GM23338 (cell line): ENCODE measurements around the gene PDXK.

Experiments
- CTCF ChIP-seq, 2 experiments: fragments of 200-600 bp in 1 of 2; sonication (generic) in 1 of 2; conservative IDR thresholded peaks; 2 replicates each; pipeline versions ENCODE4 v1.5.1 to v1.6.1; 2016 to 2017; ENCODE audit warnings: antibody characterized with exemption in 2 of 2, low read depth in 2 of 2, mild to moderate bottlenecking in 2 of 2, moderate library complexity in 1 of 2
- EZH2 ChIP-seq: fragments of 200-600 bp; sonication (generic); IDR thresholded peaks from one replicate; pipeline ENCODE4 v1.8.0; 2017; ENCODE audit warnings: antibody characterized with exemption, mild to moderate bottlenecking, low read depth; ENCODE audit not compliant: unreplicated experiment
- JUNB ChIP-seq: IDR thresholded peaks from one replicate; pipeline ENCODE4 v1.6.1; 2016; ENCODE audit warnings: antibody characterized with exemption; ENCODE audit not compliant: unreplicated experiment
- POLR2AphosphoS5 ChIP-seq: IDR thresholded peaks from 2 replicates; pipeline ENCODE4 v1.6.1; 2016; ENCODE audit warnings: antibody characterized with exemption, low read depth
- STAT1 ChIP-seq: IDR thresholded peaks from one replicate; pipeline ENCODE4 v1.6.1; 2016; ENCODE audit warnings: antibody characterized with exemption; ENCODE audit not compliant: unreplicated experiment
- TF ChIP-seq, protein P1 (sequence below): IDR thresholded peaks from one replicate; pipeline ENCODE4 v1.6.1; 2018; ENCODE audit warnings: antibody characterized with exemption; ENCODE audit not compliant: unreplicated experiment

DNA sequence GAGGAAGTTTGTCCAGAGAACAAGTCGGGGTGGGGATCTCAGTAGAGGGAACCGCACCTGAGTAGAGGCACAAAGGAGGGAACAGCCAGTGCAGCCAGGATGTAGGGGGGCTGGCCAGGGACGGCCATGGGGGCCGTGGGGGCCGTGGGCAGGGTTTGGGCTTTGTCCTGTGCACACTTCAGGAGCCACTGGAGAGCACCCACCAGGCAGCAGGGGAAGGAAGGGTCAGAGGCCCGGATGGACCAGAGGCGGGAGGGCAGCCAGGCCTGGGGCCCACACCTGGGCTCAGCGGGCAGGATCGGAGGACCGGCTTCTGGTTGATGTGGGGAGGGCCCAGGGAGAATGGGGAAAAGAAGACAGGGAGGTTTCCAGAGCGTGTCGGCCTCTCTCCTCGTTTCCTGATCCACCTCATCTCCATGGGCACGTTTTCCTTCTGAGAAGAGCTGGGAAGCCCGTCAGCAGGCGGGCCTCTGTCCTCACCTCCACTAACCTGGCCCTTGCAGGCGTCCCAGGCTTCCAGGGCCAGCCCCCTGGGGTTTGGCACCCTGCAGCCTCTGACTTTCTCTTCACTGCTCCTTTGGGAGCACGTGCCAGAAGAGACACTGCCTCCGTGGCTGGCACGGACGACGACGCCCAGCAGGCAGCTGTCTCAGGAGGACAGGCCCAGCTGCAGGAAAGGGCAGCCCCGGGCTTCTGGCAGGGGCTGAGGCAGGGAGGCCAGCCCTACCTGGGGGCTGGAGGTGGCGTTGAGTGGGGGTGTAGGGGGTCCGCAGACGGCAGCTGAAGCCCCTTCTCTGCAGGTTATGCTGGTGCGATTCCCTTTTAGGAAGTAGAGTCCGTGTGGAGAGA lies 16.8 kb upstream of the PDXK start:
- no peak for TF ChIP-seq CTCF (conservative IDR thresholded peaks at IDR 0.05; ENCODE audit: low read depth in 2 of 2)
- TF ChIP-seq POLR2AphosphoS5 = no peak
- TF ChIP-seq, protein P1, sequence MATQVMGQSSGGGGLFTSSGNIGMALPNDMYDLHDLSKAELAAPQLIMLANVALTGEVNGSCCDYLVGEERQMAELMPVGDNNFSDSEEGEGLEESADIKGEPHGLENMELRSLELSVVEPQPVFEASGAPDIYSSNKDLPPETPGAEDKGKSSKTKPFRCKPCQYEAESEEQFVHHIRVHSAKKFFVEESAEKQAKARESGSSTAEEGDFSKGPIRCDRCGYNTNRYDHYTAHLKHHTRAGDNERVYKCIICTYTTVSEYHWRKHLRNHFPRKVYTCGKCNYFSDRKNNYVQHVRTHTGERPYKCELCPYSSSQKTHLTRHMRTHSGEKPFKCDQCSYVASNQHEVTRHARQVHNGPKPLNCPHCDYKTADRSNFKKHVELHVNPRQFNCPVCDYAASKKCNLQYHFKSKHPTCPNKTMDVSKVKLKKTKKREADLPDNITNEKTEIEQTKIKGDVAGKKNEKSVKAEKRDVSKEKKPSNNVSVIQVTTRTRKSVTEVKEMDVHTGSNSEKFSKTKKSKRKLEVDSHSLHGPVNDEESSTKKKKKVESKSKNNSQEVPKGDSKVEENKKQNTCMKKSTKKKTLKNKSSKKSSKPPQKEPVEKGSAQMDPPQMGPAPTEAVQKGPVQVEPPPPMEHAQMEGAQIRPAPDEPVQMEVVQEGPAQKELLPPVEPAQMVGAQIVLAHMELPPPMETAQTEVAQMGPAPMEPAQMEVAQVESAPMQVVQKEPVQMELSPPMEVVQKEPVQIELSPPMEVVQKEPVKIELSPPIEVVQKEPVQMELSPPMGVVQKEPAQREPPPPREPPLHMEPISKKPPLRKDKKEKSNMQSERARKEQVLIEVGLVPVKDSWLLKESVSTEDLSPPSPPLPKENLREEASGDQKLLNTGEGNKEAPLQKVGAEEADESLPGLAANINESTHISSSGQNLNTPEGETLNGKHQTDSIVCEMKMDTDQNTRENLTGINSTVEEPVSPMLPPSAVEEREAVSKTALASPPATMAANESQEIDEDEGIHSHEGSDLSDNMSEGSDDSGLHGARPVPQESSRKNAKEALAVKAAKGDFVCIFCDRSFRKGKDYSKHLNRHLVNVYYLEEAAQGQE = no peak
- no peak for TF ChIP-seq JUNB
- TF ChIP-seq EZH2 = no peak
- TF ChIP-seq STAT1 = no peak
